ENCODE measurements around the gene DOCK8. TPM values are rescaled to one million over a fixed set of nuclear protein-coding genes. Genes with fewer than 3 reads are reported as not detected.

The DOCK8 gene
- total RNA-seq, 2 donors from 2014 or later = 18.7 to 19.3 TPM

DNA sequence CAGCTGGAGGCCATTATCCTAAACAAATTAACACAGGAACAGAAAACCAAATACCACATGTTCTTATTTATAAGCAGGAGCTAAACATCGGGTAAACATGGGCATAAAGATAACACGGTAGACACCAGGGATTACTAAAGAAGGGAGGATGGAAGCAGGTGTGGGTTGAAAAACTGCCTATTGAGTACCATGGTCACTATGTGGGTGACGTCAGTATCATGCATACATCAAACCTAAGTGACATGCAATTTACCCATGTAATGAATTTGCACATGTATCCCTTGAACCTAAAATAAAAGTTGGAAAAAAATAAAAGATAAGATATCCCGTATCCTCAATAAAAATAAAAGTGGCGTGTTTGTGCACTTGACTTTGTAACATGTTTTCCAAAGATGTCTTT lies 88.8 kb downstream of the DOCK8 start:
- no peak overlapping the region for H3K27ac ChIP-seq
- H3K4me3 ChIP-seq = no peak overlapping the region
- no peak for DNase-seq (ENCODE audit: low spot score)
- no peaks in the 10 kb centered on the region for H3K36me3 ChIP-seq
- ATAC-seq (ENCODE audit: insufficient number of reproducible peaks, low FRiP score, low read depth) = no peak
- H3K9me3 ChIP-seq = no peaks in the 10 kb centered on the region
- H3K27me3 ChIP-seq (replicated peaks; ENCODE audit: insufficient read depth) = no peaks in the 10 kb centered on the region
- TF ChIP-seq, protein P1, sequence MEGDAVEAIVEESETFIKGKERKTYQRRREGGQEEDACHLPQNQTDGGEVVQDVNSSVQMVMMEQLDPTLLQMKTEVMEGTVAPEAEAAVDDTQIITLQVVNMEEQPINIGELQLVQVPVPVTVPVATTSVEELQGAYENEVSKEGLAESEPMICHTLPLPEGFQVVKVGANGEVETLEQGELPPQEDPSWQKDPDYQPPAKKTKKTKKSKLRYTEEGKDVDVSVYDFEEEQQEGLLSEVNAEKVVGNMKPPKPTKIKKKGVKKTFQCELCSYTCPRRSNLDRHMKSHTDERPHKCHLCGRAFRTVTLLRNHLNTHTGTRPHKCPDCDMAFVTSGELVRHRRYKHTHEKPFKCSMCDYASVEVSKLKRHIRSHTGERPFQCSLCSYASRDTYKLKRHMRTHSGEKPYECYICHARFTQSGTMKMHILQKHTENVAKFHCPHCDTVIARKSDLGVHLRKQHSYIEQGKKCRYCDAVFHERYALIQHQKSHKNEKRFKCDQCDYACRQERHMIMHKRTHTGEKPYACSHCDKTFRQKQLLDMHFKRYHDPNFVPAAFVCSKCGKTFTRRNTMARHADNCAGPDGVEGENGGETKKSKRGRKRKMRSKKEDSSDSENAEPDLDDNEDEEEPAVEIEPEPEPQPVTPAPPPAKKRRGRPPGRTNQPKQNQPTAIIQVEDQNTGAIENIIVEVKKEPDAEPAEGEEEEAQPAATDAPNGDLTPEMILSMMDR (IDR thresholded peaks at IDR 0.05) = no peak
- no peaks in the 10 kb centered on the region for H3K4me1 ChIP-seq (ENCODE audit: control insufficient read depth in 1 of 2, low read depth in 2 of 2)

DNA sequence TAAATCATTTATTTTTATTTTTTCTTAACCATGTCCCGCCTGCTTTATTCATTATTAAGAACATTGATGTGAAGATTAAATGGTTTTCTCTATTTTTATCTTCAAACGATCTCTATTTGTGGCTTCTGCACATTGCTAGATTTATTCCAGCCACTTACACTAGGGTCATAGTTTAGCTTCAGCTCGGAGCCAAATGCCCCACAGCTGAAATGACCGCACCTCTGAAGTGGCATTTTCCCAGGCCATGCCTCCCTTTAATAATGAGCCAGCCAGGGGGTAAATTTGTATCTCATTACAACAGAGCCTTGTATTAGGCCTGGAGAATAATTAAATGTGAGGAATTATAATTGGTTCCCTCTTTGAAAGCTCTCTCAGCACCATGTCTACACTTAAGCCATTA lies 89.4 kb downstream of the DOCK8 start:
- no peaks in the 10 kb centered on the region for H3K27me3 ChIP-seq (replicated peaks; ENCODE audit: insufficient read depth)
- DNase-seq (ENCODE audit: low spot score) (no peak), ATAC-seq (ENCODE audit: insufficient number of reproducible peaks, low FRiP score, low read depth) (no peak)
- no peaks in the 10 kb centered on the region for H3K36me3 ChIP-seq
- no peaks in the 10 kb centered on the region for H3K9me3 ChIP-seq
- TF ChIP-seq, protein P1 (IDR thresholded peaks at IDR 0.05) = no peak
- no peak overlapping the region for H3K4me3 ChIP-seq
- H3K27ac ChIP-seq = no peak overlapping the region
- H3K4me1 ChIP-seq (ENCODE audit: control insufficient read depth in 1 of 2, low read depth in 2 of 2) = no peaks in the 10 kb centered on the region

DNA sequence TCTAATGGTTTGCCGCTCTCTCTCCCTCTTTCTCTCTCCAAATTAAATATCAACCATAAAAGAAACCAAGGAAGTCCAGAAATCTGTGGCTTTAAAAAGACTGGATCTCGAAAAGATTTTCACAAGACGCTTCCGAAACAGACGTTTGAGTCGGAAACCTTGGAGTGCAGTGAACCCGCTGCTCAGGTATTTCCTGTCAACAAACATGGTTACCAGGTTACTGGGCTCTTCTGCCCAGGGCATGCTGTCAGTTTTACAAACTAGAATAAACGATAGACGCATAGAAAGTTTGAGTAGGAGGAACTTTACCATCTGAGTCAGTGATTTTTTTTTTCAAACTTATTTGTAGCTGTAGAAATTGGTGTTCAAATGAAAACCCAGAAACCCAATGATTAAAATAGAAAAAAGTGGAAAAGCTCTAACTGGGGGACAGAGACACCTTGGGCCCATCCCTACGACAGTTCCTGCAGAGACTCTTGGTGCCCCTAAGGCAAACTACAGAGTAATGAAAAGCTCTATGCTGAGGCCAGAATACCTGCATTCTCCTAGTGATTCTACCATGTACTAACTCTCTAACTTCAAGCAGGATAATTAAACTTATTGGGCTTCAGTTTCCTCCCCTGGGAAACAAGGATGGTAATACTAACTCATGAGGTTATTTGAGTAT lies 90.0 kb downstream of the DOCK8 start:
- H3K36me3 ChIP-seq = no peaks in the 10 kb centered on the region
- H3K27me3 ChIP-seq (replicated peaks; ENCODE audit: insufficient read depth) = no peaks in the 10 kb centered on the region
- ATAC-seq (ENCODE audit: insufficient number of reproducible peaks, low FRiP score, low read depth) = no peak
- no peaks in the 10 kb centered on the region for H3K4me1 ChIP-seq (ENCODE audit: control insufficient read depth in 1 of 2, low read depth in 2 of 2)
- H3K27ac ChIP-seq = no peak overlapping the region
- H3K4me3 ChIP-seq = no peak overlapping the region
- H3K9me3 ChIP-seq = no peaks in the 10 kb centered on the region
- no peak for DNase-seq (ENCODE audit: low spot score)
- TF ChIP-seq, protein P1 (IDR thresholded peaks at IDR 0.05) = no peak

DNA sequence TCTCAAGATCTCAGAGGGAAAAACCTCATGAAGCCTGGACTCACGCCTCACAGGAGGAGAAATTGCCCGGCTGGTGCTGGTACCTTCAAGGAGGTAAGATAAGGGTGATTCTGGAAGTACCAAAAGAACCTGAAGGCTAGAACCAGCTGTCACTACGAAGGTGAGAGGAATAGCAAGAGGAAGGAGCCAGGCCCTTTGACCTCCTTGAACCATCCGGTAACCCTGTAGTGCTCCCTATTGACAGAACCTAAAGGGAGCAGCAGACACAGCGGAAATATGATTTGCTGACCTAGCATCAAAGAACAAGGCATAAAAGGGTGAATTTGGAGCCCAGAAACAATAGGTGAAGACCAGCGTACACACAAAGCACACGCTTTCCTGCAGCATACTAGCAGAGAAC lies 92.2 kb downstream of the DOCK8 start:
- no peaks in the 10 kb centered on the region for H3K9me3 ChIP-seq
- H3K4me3 ChIP-seq = no peak overlapping the region
- H3K36me3 ChIP-seq = no peaks in the 10 kb centered on the region
- H3K27ac ChIP-seq = no peak overlapping the region
- DNase-seq (ENCODE audit: low spot score) (no peak), ATAC-seq (ENCODE audit: insufficient number of reproducible peaks, low FRiP score, low read depth) (no peak)
- H3K27me3 ChIP-seq (replicated peaks; ENCODE audit: insufficient read depth) = no peaks in the 10 kb centered on the region
- H3K4me1 ChIP-seq (ENCODE audit: control insufficient read depth in 1 of 2, low read depth in 2 of 2) = no peaks in the 10 kb centered on the region
- TF ChIP-seq, protein P1 (IDR thresholded peaks at IDR 0.05) = no peak

DNA sequence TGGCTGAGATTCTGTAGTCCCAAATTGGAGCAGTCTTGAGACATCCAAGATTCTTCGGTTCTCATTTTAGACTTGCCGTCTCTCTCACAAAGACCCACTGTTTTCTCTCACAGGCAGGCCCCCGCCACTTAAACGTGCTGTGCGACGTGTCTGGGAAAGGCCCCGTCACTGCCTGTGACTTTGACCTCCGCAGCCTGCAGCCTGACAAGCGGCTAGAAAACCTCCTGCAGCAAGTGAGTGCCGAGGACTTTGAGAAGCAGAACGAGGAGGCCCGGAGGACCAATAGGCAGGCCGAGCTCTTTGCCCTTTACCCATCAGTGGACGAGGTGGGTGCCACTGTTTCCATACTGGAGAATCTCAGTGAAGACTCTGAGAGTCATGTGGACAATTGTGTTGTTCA lies 97.2 kb downstream of the DOCK8 start:
- TF ChIP-seq, protein P1 (IDR thresholded peaks at IDR 0.05) = no peak
- Histone ChIP-seq H3K4me1 (ENCODE audit: control insufficient read depth in 1 of 2, low read depth in 2 of 2) (no peaks in the 10 kb centered on the region), H3K9me3 (no peaks in the 10 kb centered on the region), H3K27me3 (replicated peaks; ENCODE audit: insufficient read depth) (no peaks in the 10 kb centered on the region), H3K27ac (no peak overlapping the region), H3K4me3 (no peak overlapping the region), H3K36me3 (no peaks in the 10 kb centered on the region)
- ATAC-seq (ENCODE audit: insufficient number of reproducible peaks, low FRiP score, low read depth) = no peak
- DNase-seq (ENCODE audit: low spot score) = no peak
